OCI-LY3 (cell line): ENCODE results near the gene THBS1.
A peak's percentile ranks its signal among the peaks of the same experiment; 100 is the strongest.

Experiments used
- H2AFZ ChIP-seq: fragments of 200-600, 300-600 bp; shearing (Covaris generic); 2 replicates; pipeline ENCODE4 v1.6.0; 2014; ENCODE audit warnings: antibody characterized with exemption, low read depth, low read length
- H3K27ac ChIP-seq: fragments of 200-600, 300-600 bp; sonication (generic); 2 replicates; pipeline ENCODE4 v1.5.1; 2014; ENCODE audit warnings: mild to moderate bottlenecking, low read length, moderate library complexity, mixed read lengths
- H3K27me3 ChIP-seq: fragments of 200-600, 300-600 bp; sonication (generic); 2 replicates; pipeline ENCODE4 v1.6.1; 2014; ENCODE audit warnings: low read depth, low read length, mixed read lengths
- H3K36me3 ChIP-seq: fragments of 200-600, 300-600 bp; sonication (generic); replicated peaks from 2 replicates; pipeline ENCODE3; 2014; ENCODE audit warnings: low read depth, low read length, mixed read lengths
- H3K4me1 ChIP-seq: fragments of 300-600, 200-600 bp; sonication (generic); 2 replicates; pipeline ENCODE4 v1.6.1; 2014; ENCODE audit warnings: low read length, mixed read lengths
- H3K4me2 ChIP-seq: fragments of 200-600, 300-600 bp; sonication (generic); 2 replicates; pipeline ENCODE4 v1.6.1; 2014; ENCODE audit warnings: low read length, mixed read lengths
- H3K4me3 ChIP-seq: fragments of 300-600, 200-600 bp; sonication (generic); 2 replicates; pipeline ENCODE4 v1.5.1; 2014; ENCODE audit warnings: antibody characterized with exemption, mild to moderate bottlenecking, low read length, moderate library complexity
- H3K79me2 ChIP-seq: fragments of 300-600, 200-600 bp; shearing (Covaris generic); 2 replicates; pipeline ENCODE4 v1.6.1; 2014; ENCODE audit warnings: mild to moderate bottlenecking, low read length, mixed read lengths
- H3K9ac ChIP-seq: fragments of 300-600, 200-600 bp; shearing (Covaris generic); 2 replicates; pipeline ENCODE4 v1.6.0; 2014; ENCODE audit warnings: mild to moderate bottlenecking, low read length, moderate library complexity
- H3K9me3 ChIP-seq: fragments of 200-600, 300-600 bp; shearing (Covaris generic); 2 replicates; pipeline ENCODE4 v1.6.1; 2014; ENCODE audit warnings: low read length, mixed read lengths; ENCODE audit not compliant: insufficient read depth
- H4K20me1 ChIP-seq: fragments of 200-600, 300-600 bp; sonication (generic); 2 replicates; pipeline ENCODE4 v1.6.1; 2016; ENCODE audit warnings: low read length, mixed read lengths; ENCODE audit not compliant: insufficient read depth
- CTCF ChIP-seq: fragments of 200-600, 300-600 bp; sonication (generic); IDR thresholded peaks from 2 replicates; pipeline ENCODE4 v1.5.1; 2014; ENCODE audit warnings: antibody characterized with exemption, low read length, low read depth
- EZH2phosphoT487 ChIP-seq: fragments of 200-600 bp; shearing (Covaris generic); IDR thresholded peaks from 2 replicates; pipeline ENCODE4 v1.6.1; 2018; ENCODE audit warnings: antibody characterized with exemption, mixed run types, low read depth

Gene THBS1

DNA sequence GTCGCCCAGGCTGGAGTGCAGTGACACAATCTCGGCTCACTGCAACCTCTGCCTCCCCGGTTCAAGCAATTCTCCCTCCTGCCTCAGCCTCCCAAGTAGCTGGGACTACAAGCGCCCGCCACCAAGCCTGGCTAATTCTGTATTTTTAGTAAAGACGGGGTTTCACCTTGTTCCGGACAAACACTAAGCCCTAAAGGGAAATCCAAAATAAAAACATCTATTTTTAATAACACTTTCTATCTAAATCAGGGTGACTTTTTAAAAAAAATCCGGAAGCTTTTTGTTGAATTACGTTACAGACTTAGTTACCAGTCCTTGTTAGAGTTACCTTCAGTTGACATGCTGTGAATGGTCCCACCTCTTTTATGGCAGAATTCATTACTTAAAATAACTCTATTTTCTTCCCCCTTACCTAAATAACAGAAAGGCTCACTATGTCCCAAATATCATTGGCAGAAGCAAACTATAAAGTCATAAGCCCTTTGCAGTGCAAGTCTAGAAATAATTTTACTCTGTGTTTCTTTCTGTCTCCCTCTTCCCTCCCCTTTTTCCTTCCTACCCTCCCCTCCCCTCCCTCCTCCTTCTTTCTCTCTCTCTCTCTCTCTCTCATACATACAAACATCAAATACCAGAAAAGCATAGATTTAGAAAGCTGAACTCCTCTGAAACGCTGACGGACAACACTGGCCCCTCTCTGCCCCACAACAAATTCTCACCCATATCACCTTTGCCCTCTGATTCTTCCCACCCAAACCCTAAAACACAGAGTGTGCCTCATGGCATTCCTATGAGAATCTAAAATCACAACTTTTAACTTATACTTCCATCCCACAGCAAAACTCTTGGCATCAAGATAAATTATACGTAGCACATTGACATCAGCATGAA is 18.3 kb downstream of the THBS1 start:
- H3K9me3 ChIP-seq = no peaks in the 10 kb centered on the region
- no peak overlapping the region for H3K27ac ChIP-seq
- no peaks in the 10 kb centered on the region for H4K20me1 ChIP-seq
- no peak for TF ChIP-seq EZH2phosphoT487
- no peak for TF ChIP-seq CTCF
- no peaks in the 10 kb centered on the region for H3K27me3 ChIP-seq
- H3K4me2 ChIP-seq = no peak overlapping the region
- no peak overlapping the region for H3K9ac ChIP-seq
- no peaks in the 10 kb centered on the region for H3K79me2 ChIP-seq
- H3K4me3 ChIP-seq = no peak overlapping the region
- no peak overlapping the region for H2AFZ ChIP-seq
- no peaks in the 10 kb centered on the region for H3K36me3 ChIP-seq
- H3K4me1 ChIP-seq = peaks cover 10% of the 10 kb centered on the region

DNA sequence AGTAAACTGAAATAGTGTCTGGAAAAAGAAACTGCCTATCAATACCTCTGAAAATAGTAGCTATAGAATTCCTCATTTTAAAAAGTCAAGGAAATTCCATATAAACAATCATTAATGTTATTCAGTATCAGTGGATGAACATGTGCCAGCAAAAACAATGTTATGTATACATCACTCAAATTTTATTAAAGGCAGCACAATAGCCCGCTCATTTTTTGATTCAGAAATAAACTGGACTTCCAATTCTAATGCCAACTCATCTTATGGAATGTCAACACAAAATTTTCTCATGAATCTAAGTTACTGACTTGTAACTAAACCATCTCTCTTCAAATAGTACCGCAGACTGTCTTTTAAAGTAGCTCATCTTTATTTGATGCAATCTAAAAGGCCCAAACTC is 19.0 kb downstream of the THBS1 start:
- no peaks in the 10 kb centered on the region for H3K36me3 ChIP-seq
- no peaks in the 10 kb centered on the region for H4K20me1 ChIP-seq
- H3K27me3 ChIP-seq = no peaks in the 10 kb centered on the region
- TF ChIP-seq CTCF (no peak), EZH2phosphoT487 (no peak)
- no peak overlapping the region for H3K4me3 ChIP-seq
- no peak overlapping the region for H3K9ac ChIP-seq
- no peaks in the 10 kb centered on the region for H3K9me3 ChIP-seq
- H2AFZ ChIP-seq = no peak overlapping the region
- no peaks in the 10 kb centered on the region for H3K79me2 ChIP-seq
- no peak overlapping the region for H3K4me2 ChIP-seq
- H3K4me1 ChIP-seq = peaks cover 7% of the 10 kb centered on the region
- no peak overlapping the region for H3K27ac ChIP-seq

GRCh38 chr15:39602143-39602542 is 21.3 kb downstream of the THBS1 start:
- H2AFZ ChIP-seq = no peak overlapping the region
- no peak overlapping the region for H3K4me2 ChIP-seq
- no peak overlapping the region for H3K9ac ChIP-seq
- TF ChIP-seq EZH2phosphoT487 = no peak
- peak; percentile 19; the same call in 1 of the 2 replicates for TF ChIP-seq CTCF
- H3K79me2 ChIP-seq = no peaks in the 10 kb centered on the region
- peaks cover 7% of the 10 kb centered on the region for H3K4me1 ChIP-seq
- H3K27ac ChIP-seq = no peak overlapping the region
- H3K27me3 ChIP-seq = no peaks in the 10 kb centered on the region
- no peak overlapping the region for H3K4me3 ChIP-seq
- no peaks in the 10 kb centered on the region for H3K9me3 ChIP-seq
- no peaks in the 10 kb centered on the region for H4K20me1 ChIP-seq
- no peaks in the 10 kb centered on the region for H3K36me3 ChIP-seq

GRCh38 chr15:39605146-39605545 is 24.3 kb downstream of the THBS1 start:
- Histone ChIP-seq H2AFZ (no peak overlapping the region), H3K27ac (no peak overlapping the region), H3K9ac (no peak overlapping the region), H3K4me3 (no peak overlapping the region), H3K36me3 (peaks cover 5% of the 10 kb centered on the region), H3K4me2 (no peak overlapping the region), H3K4me1 (peaks cover 7% of the 10 kb centered on the region), H3K9me3 (peaks cover 8% of the 10 kb centered on the region; the same call in 1 of the 2 replicates), H4K20me1 (no peaks in the 10 kb centered on the region), H3K27me3 (no peaks in the 10 kb centered on the region), H3K79me2 (no peaks in the 10 kb centered on the region)
- no peak for TF ChIP-seq CTCF
- no peak for TF ChIP-seq EZH2phosphoT487
